RPMI7951 (cell line): ENCODE measurements around the gene PIEZO2. TPM values are rescaled to one million over a fixed set of nuclear protein-coding genes. Genes with fewer than 3 reads are reported as not detected.
"Not testable (repeated sequence)": the region's sequence is repeated elsewhere in the genome, so short reads cannot be mapped to it uniquely, and the experiment has no call there.

Source experiments
- DNase-seq: peaks from one replicate; pipeline ENCODE4 v3.0.0-alpha.2; 2012; ENCODE audit warnings: low read depth
- total RNA-seq: library from RNA; depleted of rRNA; stranded (reverse); fragments of >200 nt; shearing (Covaris generic); gene quantifications from 2 replicates; pipeline ENCODE4 v1.2.3, GENCODE V29; 2014; rRNA removed

The PIEZO2 gene
- 10.7 and 10.8 TPM in 2 replicates for total RNA-seq

DNA sequence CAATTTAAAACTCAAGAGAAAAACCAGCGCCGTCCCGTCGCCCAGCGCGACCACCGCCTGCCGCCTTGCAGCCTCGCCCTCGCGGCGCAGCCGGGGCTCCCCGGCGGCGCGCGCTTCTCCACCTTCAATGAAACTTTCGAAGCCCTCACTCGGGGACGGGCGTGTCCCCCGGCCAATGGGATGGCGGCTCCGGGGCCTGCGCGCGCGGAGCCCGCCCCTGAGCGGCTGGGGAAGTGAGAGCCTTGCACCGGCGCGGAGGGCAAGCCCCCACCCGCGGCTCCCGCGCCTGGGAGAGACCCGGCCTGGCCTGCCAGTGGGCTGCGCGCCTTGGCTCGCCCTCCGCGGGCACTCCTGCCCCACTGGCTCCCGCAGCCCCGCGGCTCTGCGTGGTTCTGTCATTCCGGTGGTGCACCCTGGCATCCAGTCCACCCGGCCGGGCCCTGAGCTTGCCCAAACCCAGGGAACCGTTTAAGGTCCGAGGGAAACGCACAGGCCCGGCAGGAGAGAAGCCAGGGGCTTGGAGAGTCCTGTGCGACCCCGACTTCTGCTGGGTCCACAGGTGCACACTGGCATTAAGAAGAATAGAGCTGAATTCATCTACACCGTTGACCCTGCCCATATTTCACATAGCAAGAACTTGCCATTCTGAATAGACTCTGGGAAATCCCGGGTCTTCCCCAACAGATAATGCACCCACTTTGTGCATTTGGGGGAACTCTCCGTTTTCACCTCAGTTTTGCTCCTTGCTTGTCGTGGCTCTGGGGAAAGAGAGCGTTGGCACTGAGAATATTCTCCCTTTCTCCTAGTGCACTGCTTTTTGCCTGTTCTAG, at the start of gene PIEZO2:
PIEZO2 (minus strand) TSS at position 129 of the 830 bp plus-strand sequence. CDS start 981 bp downstream, outside the sequence.
- DNase-seq: peak; percentile 74

DNA sequence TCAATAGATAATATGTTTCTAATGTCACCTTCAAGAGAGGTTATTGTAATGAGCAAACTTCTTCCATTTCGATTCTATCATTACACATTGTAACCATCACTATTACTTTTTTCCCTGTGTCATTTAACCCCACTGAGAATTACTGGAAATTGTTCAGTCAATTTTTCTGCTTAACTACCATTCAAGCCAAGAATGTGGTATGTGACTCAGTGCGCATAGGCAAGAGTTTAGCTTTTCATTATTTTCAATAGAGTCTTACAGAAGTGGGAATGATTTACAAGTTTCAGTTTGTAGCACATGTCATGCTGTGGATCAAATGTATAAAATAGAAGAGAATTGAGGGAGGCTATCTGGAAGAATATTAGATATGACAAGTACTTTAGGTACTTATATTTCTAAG, 34.3 kb upstream of the PIEZO2 start:
- DNase-seq: no peak

DNA sequence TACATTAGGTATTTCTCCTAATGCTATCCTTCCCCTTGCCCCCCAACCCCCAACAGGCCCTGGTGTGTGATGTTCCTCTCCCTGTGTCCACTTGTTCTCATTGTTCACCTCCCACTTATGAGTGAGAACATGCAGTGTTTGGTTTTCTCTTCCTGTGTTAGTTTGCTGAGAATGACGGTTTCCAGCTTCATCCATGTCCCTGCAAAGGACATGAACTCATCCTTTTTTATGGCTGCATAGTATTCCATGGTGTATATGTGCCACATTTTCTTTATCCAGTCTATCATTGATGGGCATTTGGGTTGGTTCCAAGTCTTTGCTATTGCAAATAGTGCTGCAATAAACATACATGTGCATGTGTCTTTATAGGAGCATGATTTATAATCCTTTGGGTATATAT, 32.3 kb upstream of the PIEZO2 start:
- not testable (repeated sequence) for DNase-seq

GRCh38 chr18:11179959-11180519, 30.7 kb upstream of the PIEZO2 start:
- no peak for DNase-seq

DNA sequence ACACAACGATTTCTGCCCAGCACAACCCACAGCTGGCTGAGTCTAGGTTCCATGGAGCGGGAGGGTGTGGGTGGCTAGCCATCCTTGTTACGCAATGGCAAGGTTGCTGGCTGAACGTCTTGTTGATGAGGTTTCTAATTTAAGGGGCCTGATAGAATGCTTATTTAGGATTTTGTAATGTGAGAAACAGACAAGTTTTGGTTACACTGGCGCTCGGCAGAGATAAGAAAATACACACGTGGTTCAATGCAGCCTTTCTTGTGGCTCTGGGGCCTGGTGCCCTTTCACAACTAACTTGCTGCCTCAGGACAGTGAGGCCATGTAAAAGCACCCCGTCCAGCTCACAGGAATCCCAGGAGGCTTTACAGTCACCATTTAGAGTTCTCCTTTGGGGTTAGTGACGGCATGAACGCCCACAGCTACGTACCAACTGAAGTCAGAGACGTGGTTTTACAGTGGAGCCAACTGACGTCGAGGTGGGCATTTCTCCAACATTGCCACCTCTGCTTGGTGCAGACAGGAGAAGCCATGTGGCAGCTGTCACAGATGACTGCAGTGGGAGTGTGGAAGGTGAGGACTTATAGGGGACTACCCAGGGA, 29.7 kb upstream of the PIEZO2 start:
- DNase-seq: peak; percentile 32

DNA sequence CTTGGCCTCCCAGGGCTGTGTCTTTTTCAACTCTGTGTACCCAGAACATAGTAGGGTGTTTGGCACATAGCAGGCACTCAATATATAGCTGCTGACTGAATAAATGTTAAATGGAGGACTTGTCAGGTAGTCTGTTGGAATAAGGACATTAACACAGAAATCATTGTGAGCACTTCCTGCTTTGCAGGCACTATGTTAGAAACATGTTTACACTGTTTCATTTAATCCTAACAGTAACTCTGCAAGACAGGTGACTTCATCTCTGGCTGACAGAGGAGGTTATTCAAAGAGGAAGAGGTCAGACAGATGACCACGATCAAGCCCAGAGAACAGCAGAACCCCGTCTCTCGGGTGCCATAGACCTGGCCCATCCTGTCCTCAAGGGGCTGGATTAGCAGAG, 28.0 kb upstream of the PIEZO2 start:
- DNase-seq: no peak

DNA sequence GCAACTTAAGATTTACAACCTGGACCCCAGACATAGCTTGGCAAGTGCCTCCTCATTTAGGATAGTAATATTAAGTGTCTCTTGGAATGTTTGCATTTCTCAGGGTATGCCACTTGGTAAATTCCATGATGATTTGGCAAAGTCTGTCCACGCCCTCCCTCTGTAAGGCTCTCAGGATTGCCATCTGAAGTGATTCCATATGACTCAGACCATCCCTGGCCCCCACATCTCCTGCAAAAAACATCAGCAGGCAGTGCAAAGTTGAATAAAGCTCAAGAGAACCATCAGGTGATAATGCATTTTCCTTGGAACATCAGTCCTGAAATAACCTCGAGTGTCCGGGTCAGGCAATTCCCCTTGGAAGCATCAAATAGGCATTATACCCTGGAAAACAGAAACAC, 27.1 kb upstream of the PIEZO2 start:
- peak; percentile 36 for DNase-seq

GRCh38 chr18:11175266-11175979, 26.1 kb upstream of the PIEZO2 start:
- no peak for DNase-seq

DNA sequence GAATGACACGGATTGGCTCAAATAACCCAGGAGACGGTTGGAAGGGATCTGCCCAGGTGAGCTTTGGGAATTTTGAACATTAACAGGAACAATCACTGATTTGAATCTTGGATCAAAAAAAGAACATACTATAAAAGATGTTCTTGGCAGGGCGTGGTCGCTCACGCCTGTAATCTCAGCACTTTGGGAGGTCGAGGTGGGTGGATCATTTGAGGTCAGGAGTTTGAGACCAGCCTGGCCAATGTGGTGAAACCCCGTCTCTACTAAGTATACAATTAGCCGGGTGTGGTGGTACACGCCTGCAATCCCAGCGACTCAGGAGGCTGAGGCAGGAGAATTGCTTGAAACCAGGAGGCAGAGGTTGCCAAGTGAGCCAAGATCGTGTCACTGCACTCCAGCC, 24.8 kb upstream of the PIEZO2 start:
- not testable (repeated sequence) for DNase-seq

GRCh38 chr18:11167778-11168177, 18.4 kb upstream of the PIEZO2 start:
- no peak for DNase-seq

DNA sequence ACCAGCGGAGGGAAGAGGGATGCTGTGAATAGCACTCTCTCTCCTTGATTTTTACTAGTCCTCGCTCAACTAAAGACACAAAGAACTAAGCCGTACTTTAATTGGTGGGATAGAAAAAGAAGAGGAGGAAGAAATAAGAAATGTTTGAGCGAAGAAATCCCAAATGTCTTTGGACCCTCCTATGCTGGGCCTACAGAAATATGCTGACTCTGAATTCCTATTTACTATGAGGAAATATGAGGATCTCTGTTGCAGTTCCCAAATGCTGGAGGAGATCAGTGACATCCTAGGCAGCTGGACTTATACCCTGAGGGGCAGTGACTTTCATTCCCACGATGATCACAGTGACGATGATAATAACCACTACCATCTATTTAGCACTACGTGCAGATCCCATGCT, 16.6 kb upstream of the PIEZO2 start:
- DNase-seq: no peak

DNA sequence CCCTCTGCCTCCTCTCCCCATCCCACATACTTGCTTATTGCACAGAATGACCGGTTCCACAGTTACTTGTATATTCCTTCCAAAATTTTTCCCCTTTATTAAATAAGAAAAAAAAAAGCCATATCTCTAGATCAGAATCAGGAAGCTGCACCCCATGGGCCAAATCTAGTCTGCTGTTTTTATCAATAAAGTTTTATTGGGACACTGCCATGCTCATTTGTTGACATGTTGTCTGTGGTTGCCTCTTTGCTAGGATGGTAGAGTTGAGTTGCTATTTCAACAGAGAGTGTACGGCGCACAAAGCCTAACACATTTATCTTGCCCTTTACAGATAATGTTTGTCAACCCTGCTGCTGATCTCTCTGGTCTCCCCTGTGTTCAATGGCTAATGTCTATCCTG, 15.8 kb upstream of the PIEZO2 start:
- DNase-seq: no peak

GRCh38 chr18:11163665-11164064, 14.3 kb upstream of the PIEZO2 start:
- no peak for DNase-seq

GRCh38 chr18:11162889-11163288, 13.5 kb upstream of the PIEZO2 start:
- no peak for DNase-seq

- DNase-seq: no peak
Observed at GRCh38 chr18:11162462-11162861, 13.1 kb upstream of the PIEZO2 start.

DNA sequence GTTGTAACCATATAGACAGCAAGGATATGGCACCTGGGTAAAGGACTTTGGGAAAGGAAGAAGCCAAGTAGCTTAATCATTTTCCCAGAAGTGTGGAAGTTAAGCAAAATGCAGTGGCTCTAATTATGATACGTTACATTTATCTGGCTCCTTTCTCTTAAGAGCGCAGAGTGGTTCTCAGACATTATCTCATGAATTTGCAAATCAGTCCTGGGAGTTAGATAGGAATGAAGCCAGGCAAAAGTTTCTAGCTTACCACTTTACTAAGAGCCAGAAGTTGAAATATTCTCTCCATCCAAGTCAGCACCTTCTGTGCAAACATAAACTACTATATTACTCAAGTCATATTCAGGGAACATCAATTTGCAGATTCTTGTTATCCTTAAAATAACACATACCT, 10.9 kb upstream of the PIEZO2 start:
- no peak for DNase-seq

GRCh38 chr18:11159844-11160243, 10.5 kb upstream of the PIEZO2 start:
- no peak for DNase-seq

- DNase-seq: no peak
Observed at GRCh38 chr18:11156978-11157377, 7.6 kb upstream of the PIEZO2 start.

- peak; percentile 68 for DNase-seq
Observed at GRCh38 chr18:11155034-11155759, 5.8 kb upstream of the PIEZO2 start.

DNA sequence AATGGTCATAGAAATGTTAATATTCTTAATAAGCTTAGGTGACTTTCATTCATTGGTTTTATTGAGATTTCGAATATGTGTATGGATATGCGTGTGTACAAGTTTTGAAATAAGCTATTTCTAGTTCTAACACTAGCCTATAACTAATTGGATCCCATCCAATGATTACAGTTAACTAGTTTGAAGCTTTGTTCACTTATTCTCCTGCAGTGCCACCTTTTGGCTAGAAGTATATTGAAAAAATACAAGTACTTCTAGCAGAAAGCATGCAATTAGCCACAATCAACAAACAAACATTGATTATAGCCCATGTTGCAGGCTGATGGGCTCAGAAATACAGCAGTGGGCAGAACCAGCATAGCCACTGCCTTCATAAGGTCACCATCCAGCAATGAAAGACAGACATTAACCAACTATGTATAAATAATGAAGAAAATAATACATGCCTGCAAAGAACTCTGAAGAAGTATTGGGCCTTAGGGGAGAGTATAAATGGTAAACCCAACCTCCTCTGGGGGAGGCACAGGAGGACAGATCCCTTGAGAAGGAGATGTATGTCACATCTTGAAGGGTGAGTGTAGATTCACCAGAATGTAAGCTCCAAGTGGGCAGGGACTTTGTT, 5.1 kb upstream of the PIEZO2 start:
- DNase-seq: peak; percentile 54

DNA sequence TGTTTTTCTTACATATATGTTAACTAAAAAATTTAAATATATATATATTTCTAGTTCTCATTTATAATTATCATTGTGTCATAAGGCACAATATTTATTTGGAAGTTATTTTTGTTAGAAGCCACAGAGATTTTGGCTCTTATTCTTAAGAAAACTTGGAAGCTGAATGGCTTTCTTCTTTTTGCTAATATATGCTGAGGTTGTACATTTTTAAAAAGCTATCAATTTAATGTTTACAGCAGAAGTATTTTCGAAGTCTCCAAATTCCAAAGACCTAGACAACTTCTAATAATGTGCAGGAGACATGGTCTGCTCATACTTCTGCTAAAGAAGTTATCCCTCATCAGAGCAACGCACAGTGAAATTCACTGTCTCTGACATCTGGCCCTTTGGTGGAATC, 3.7 kb upstream of the PIEZO2 start:
- DNase-seq: no peak
